HG03175 (cell line): Measurements from ENCODE around the gene RDX.
"Not testable (repeated sequence)": the region's sequence is repeated elsewhere in the genome, so short reads cannot be mapped to it uniquely, and the experiment has no call there.

ENCODE experiments used
- ATAC-seq: cut with Tn5 transposase; IDR thresholded peaks from one replicate; pipeline ENCODE4 v1.9.1; 2021; ENCODE audit warnings: mild to moderate bottlenecking, moderate library complexity; ENCODE audit not compliant: unreplicated experiment

RDX gene

GRCh38 chr11:110280595-110280994, 15.8 kb downstream of the RDX start:
- not testable (repeated sequence) for ATAC-seq

- ATAC-seq = no peak
These were observed 16.5 kb downstream of the RDX start for GRCh38 chr11:110279881-110280280.

GRCh38 chr11:110272919-110273318, 23.5 kb downstream of the RDX start:
- no peak for ATAC-seq

GRCh38 chr11:110269996-110270395, 26.4 kb downstream of the RDX start:
- no peak for ATAC-seq

GRCh38 chr11:110268441-110268840, 28.0 kb downstream of the RDX start:
- ATAC-seq = no peak

- no peak for ATAC-seq
These were observed 34.4 kb downstream of the RDX start for GRCh38 chr11:110262072-110262403.

GRCh38 chr11:110261195-110262071, 35.0 kb downstream of the RDX start:
- ATAC-seq = no peak

- ATAC-seq = no peak
These were observed 42.9 kb downstream of the RDX start for GRCh38 chr11:110253525-110253924.

GRCh38 chr11:110251836-110252235, 44.6 kb downstream of the RDX start:
- ATAC-seq = no peak

- ATAC-seq = no peak
These were observed 46.2 kb downstream of the RDX start for GRCh38 chr11:110250168-110250567.

GRCh38 chr11:110249766-110250165, 46.6 kb downstream of the RDX start:
- no peak for ATAC-seq

GRCh38 chr11:110249066-110249465, 47.3 kb downstream of the RDX start:
- ATAC-seq = no peak

GRCh38 chr11:110243791-110244190, 52.6 kb downstream of the RDX start:
- no peak for ATAC-seq

- ATAC-seq = no peak
These were observed 53.7 kb downstream of the RDX start for GRCh38 chr11:110242746-110243145.

GRCh38 chr11:110242188-110242587, 54.2 kb downstream of the RDX start:
- no peak for ATAC-seq

- no peak for ATAC-seq
These were observed 60.4 kb downstream of the RDX start for GRCh38 chr11:110235966-110236365.

GRCh38 chr11:110230377-110230776, 66.0 kb downstream of the RDX start:
- no peak for ATAC-seq

GRCh38 chr11:110219006-110219785, 77.2 kb downstream of the RDX start:
- no peak for ATAC-seq

GRCh38 chr11:110217936-110218335, 78.5 kb downstream of the RDX start:
- ATAC-seq = no peak

- ATAC-seq = no peak
These were observed 79.1 kb downstream of the RDX start for GRCh38 chr11:110217223-110217877.

- ATAC-seq = not testable (repeated sequence)
These were observed 87.1 kb downstream of the RDX start for GRCh38 chr11:110209313-110209694.
